ENCODE data around the gene C15orf39. TPM values are rescaled to one million over a fixed set of nuclear protein-coding genes. Genes with fewer than 3 reads are reported as not detected.

The C15orf39 gene
- total and polyA plus RNA-seq, 9 of the 15 experiments (the other 6 are each of a cell fraction or from before 2014, with no cell fraction given), result 0.31 to 29.8 (median 4.4) TPM

DNA sequence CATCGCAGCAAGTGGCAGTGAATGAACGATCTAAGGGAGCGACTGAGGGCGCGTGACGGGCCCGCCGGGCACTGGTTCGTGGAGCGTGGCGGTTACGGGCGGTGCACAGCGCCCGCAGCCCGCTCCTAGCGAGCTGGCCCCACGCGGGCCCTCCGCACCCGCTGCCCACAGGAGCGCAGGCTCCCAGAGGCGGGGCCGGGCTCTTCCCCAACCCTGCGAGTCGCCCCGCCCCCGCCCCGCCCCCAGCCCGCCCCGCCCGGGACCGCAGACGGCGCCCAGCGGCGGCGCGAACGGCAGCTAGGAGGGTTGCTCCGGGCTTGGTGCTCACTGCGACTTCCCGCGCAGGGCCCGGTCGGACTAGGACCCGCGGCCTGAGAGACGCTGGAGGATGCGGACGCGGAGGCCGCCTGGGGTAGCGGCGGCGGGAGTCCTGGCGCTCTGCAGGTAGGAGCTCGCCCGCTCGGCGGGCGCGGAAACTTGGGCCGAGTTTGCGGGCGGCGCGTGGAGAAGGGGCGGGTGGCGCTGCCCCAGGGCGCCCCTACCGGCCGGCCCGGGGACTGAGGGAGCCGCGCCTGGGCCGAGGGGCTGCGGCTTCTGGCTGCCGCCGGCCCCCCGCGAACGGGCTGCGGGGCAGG, at the start of gene C15orf39 (continued):
- TF ChIP-seq, protein P1, sequence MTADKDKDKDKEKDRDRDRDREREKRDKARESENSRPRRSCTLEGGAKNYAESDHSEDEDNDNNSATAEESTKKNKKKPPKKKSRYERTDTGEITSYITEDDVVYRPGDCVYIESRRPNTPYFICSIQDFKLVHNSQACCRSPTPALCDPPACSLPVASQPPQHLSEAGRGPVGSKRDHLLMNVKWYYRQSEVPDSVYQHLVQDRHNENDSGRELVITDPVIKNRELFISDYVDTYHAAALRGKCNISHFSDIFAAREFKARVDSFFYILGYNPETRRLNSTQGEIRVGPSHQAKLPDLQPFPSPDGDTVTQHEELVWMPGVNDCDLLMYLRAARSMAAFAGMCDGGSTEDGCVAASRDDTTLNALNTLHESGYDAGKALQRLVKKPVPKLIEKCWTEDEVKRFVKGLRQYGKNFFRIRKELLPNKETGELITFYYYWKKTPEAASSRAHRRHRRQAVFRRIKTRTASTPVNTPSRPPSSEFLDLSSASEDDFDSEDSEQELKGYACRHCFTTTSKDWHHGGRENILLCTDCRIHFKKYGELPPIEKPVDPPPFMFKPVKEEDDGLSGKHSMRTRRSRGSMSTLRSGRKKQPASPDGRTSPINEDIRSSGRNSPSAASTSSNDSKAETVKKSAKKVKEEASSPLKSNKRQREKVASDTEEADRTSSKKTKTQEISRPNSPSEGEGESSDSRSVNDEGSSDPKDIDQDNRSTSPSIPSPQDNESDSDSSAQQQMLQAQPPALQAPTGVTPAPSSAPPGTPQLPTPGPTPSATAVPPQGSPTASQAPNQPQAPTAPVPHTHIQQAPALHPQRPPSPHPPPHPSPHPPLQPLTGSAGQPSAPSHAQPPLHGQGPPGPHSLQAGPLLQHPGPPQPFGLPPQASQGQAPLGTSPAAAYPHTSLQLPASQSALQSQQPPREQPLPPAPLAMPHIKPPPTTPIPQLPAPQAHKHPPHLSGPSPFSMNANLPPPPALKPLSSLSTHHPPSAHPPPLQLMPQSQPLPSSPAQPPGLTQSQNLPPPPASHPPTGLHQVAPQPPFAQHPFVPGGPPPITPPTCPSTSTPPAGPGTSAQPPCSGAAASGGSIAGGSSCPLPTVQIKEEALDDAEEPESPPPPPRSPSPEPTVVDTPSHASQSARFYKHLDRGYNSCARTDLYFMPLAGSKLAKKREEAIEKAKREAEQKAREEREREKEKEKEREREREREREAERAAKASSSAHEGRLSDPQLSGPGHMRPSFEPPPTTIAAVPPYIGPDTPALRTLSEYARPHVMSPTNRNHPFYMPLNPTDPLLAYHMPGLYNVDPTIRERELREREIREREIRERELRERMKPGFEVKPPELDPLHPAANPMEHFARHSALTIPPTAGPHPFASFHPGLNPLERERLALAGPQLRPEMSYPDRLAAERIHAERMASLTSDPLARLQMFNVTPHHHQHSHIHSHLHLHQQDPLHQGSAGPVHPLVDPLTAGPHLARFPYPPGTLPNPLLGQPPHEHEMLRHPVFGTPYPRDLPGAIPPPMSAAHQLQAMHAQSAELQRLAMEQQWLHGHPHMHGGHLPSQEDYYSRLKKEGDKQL (CRISPR knock-in tag; IDR thresholded peaks at IDR 0.05; ENCODE audit: borderline replicate concordance), result 0 out of 2 replicates have a peak, but pooled peaks have one; percentile 46
- peak; percentile 88 for TF ChIP-seq CCNT2 (IDR thresholded peaks at IDR 0.05; ENCODE audit: borderline replicate concordance, extremely low read depth, insufficient read length, low read depth, low read length)
- TF ChIP-seq ZNF655 (CRISPR knock-in tag; IDR thresholded peaks at IDR 0.05), result no peak
- TF ChIP-seq THAP12 (CRISPR knock-in tag; IDR thresholded peaks at IDR 0.05), result peak; percentile 62; the same call in 1 of the 2 replicates
- no peak for TF ChIP-seq DMBX1 (CRISPR knock-in tag; IDR thresholded peaks at IDR 0.05; ENCODE audit: borderline replicate concordance)
- peak; percentile 96 for TF ChIP-seq SUPT5H (IDR thresholded peaks at IDR 0.05)
- TF ChIP-seq, protein P2, sequence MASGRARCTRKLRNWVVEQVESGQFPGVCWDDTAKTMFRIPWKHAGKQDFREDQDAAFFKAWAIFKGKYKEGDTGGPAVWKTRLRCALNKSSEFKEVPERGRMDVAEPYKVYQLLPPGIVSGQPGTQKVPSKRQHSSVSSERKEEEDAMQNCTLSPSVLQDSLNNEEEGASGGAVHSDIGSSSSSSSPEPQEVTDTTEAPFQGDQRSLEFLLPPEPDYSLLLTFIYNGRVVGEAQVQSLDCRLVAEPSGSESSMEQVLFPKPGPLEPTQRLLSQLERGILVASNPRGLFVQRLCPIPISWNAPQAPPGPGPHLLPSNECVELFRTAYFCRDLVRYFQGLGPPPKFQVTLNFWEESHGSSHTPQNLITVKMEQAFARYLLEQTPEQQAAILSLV (tag; IDR thresholded peaks at IDR 0.05), result no peak
- TF ChIP-seq HNRNPL (IDR thresholded peaks at IDR 0.05; ENCODE audit: low read depth, low read length), result peak; percentile 17
- no peak for TF ChIP-seq DLX4 (CRISPR knock-in tag; IDR thresholded peaks at IDR 0.05)
- peak; percentile 23 for TF ChIP-seq SAP30 (IDR thresholded peaks at IDR 0.05; ENCODE audit: borderline replicate concordance, insufficient read depth, low read depth, low read length, poor library complexity, severe bottlenecking)
- peak; percentile 93 for TF ChIP-seq POLR2A (conservative IDR thresholded peaks at IDR 0.05)
- no peak for TF ChIP-seq KHSRP (IDR thresholded peaks at IDR 0.05)
- TF ChIP-seq ZBTB43 (CRISPR knock-in tag; IDR thresholded peaks at IDR 0.05), result no peak
- peak; percentile 14 to 65; a peak in 2 of 4 replicates for TF ChIP-seq SIN3A (IDR thresholded peaks at IDR 0.05; ENCODE audit: borderline replicate concordance in 2 of 2, control insufficient read depth in 1 of 2, low read depth in 2 of 2, low read length in 2 of 2)
